Pons (tissue), 1 donor: ENCODE data around the gene GNG11.

Source experiments
- DNase-seq: peaks from one replicate; pipeline ENCODE4 v3.0.0-alpha.2; 2016; ENCODE audit warnings: low spot score

Gene GNG11

GRCh38 chr7:93948106-93948505 lies 26.6 kb downstream of the GNG11 start:
- DNase-seq, result no peak

GRCh38 chr7:93948873-93949272 lies 27.3 kb downstream of the GNG11 start:
- no peak for DNase-seq

DNA sequence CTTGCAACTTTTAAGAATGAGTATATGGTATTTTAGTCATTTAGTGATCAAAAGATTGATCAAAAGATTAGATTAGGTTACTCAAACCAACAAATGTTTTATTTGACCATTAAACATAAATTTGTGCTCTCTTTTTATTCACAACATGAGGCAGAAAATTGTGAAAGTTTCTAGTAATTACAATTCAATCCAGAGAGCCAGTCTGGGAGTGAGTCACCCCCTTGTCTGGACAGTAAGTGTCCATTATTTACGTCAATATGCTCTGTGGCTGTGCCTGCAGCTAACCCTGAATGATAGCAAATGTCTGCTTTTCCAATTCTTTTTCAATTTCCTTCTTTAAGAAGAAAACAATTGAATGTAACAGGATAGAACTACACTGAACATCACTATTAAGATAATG lies 27.9 kb downstream of the GNG11 start:
- DNase-seq, result no peak

DNA sequence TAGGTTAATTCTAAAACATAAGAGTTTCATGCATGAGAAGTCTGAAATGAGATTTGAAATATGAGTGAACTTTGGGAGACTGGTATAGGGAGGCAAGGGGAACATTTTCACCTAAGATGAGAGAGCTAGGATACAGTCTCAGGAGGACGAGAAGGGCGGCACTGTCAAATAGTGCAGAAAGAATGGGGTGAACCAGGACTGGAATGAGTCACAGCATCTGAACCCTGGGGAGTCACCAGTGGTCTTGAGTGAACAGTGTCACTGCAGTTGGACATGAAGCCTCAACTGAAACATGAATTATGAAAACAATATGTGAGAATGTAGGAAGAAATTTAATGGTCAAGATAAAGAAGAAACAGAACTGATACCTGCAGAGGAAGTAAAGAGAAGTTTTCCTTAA lies 33.8 kb downstream of the GNG11 start:
- no peak for DNase-seq

DNA sequence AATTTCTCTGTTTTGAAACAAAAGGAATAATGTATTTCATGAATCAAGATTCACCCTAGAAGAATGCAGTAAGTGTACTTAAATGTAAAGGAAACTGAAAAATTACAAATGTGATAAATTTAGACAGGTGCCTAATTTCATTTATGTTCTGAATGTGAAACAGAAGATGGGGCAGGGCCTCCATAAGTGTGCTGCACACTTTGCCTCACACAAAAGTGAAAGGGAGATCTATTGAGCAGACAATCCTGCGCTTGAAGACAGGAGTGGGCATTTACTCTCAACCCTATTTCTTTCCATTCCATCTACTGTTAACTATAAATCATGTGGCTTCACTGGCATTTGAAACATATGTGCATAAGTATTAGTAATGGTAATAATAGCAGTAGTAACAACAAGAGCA lies 36.2 kb downstream of the GNG11 start:
- DNase-seq, result no peak

- no peak for DNase-seq
Measured at GRCh38 chr7:93958216-93958615, 36.7 kb downstream of the GNG11 start.

GRCh38 chr7:93958651-93959050 lies 37.1 kb downstream of the GNG11 start:
- DNase-seq, result no peak

DNA sequence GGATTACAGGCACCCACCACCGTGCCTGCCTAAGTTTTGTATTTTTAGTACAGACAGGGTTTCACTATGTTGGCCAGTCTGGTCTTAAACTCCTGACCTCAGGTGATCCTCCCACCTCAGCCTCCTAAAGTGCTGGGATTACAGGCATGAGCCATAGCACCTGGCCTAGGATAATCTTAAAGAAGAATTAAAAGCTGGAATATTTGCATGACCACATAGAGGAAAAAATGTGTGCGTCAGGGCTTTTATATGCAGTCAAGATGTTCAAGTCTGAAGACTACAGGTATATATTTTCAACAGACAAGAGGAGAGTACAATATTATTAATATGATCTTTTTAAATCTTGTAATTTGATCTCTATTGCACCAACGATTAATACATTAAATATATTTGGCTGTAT lies 39.5 kb downstream of the GNG11 start:
- DNase-seq, result no peak

GRCh38 chr7:93964262-93964661 lies 42.7 kb downstream of the GNG11 start:
- no peak for DNase-seq

DNA sequence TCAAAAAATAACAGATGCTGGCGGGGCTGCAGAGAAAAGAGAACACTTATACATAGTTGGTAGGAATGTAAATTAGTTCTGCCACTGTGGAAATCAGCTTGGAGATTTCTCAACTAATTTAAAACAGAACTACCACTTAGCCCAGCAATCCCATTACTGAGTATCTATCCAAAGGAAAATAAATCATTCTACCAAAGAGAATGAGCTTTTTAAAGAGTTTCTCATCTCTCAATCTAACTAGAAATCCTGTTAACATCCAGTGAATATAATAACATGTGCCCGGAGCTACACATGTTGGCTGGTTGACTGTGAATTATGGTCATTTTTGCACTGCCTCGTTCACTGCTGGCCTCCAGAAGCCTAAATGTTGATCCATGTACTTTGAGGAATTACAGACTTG lies 43.3 kb downstream of the GNG11 start:
- DNase-seq, result no peak

DNA sequence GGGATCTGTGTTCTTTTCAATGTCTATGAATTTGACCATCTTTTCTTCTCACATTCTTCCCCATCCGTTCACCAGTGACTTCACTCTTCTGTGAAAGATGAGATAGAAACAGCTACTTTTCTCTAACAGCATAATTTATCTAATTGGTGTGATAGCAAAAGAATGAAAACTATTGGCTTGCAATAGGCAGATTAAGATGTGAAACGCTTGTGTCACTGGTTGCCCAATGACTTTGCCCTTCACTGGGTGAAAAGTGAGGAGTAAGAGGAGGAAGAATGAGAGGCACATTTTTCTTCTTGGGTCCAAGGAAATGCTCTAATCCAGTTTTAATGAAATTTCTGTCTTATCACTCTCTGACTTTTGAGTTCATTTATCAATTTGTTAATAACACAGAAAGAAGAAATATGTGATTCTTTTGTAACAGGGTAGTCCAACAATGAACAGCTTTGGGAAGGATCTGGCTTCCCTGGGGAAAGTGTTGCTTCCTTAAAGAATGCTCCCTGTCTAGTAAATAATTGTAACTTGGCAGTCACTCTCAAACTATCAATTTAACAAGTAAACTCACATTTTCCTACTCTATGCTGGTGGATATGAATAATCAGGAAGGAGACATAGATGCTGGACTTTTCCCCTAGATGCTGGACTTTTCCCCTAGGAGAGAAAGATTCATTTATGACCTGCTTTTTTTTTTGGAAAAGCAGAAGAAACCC lies 47.5 kb downstream of the GNG11 start:
- no peak for DNase-seq

GRCh38 chr7:93972029-93972725 lies 50.6 kb downstream of the GNG11 start:
- no peak for DNase-seq

DNA sequence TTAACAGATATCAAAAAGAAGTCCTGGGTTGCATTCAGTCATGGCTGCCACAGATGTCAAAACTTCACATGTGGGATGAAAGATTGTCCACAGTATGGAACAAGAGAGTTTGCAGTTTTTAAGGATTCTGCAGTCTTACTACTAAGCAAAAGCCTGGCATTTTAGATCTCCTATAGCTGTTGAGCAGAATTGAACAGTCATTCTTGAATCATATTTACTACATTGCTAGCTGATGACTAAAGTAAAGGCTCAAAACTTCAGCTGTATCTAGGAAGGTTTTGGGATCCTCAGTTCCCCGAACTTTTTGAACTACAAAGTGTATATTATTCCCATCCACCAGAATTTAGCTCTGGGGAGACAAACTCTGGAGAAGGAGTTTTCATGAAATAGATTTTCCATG lies 51.6 kb downstream of the GNG11 start:
- no peak for DNase-seq

- no peak for DNase-seq
Measured at GRCh38 chr7:93977211-93977950, 55.8 kb downstream of the GNG11 start.
